ENCODE data around the gene DFFB.

GRCh38 chr1:3918966-3919611 is 61.8 kb downstream of the DFFB start:
- TF ChIP-seq CTCF (IDR thresholded peaks at IDR 0.05) (no peak), POLR2AphosphoS5 (IDR thresholded peaks at IDR 0.05) (no peak), POLR2A (IDR thresholded peaks at IDR 0.05) (no peak), EP300 (IDR thresholded peaks at IDR 0.05; ENCODE audit: low read depth) (no peak)
